HepG2 (cell line): ENCODE measurements around the gene TDRD9. TPM values are rescaled to one million over a fixed set of nuclear protein-coding genes. Genes with fewer than 3 reads are reported as not detected.

ENCODE experiments used
- AHDC1 ChIP-seq: sonication (generic); formaldehyde crosslinking; IDR thresholded peaks from 2 replicates; pipeline ENCODE4 v1.5.1; 2020; ENCODE audit warnings: mild to moderate bottlenecking, missing genetic modification reagents, borderline replicate concordance
- ATF5 ChIP-seq: sonication (generic); formaldehyde crosslinking; IDR thresholded peaks from 2 replicates; pipeline ENCODE4 v1.4.0; 2020; ENCODE audit warnings: mild to moderate bottlenecking, low read depth, missing genetic modification reagents
- CEBPG ChIP-seq: IDR thresholded peaks from 2 replicates; pipeline ENCODE4 v1.6.1; 2016
- CHCHD3 ChIP-seq: sonication (generic); formaldehyde crosslinking; IDR thresholded peaks from 2 replicates; pipeline ENCODE4 v1.8.0; 2022; ENCODE audit warnings: mild to moderate bottlenecking, missing genetic modification reagents, moderate library complexity
- ESRRA ChIP-seq: sonication (generic); formaldehyde crosslinking; IDR thresholded peaks from 2 replicates; pipeline ENCODE4 v1.5.1; 2020; ENCODE audit warnings: mild to moderate bottlenecking, low read depth, missing genetic modification reagents
- GLI4 ChIP-seq: sonication (generic); formaldehyde crosslinking; IDR thresholded peaks from 2 replicates; pipeline ENCODE4 v1.5.1; 2020; ENCODE audit warnings: missing genetic modification reagents, mild to moderate bottlenecking, moderate library complexity, borderline replicate concordance
- HOXA7 ChIP-seq: sonication (generic); formaldehyde crosslinking; IDR thresholded peaks from 2 replicates; pipeline ENCODE4 v1.8.1; 2022; ENCODE audit warnings: mild to moderate bottlenecking, missing genetic modification reagents, moderate library complexity
- NCOA5 ChIP-seq: sonication (generic); formaldehyde crosslinking; IDR thresholded peaks from 2 replicates; pipeline ENCODE4 v1.4.0; 2020; ENCODE audit warnings: missing genetic modification reagents
- PCBP2 ChIP-seq: fragments of 200-400 bp; formaldehyde crosslinking; optimal IDR thresholded peaks from 2 replicates; pipeline ENCODE3; 2018; ENCODE audit warnings: low read length, low read depth; ENCODE audit not compliant: poor library complexity, severe bottlenecking
- SATB2 ChIP-seq: sonication (generic); formaldehyde crosslinking; IDR thresholded peaks from 2 replicates; pipeline ENCODE4 v1.5.0; 2020; ENCODE audit warnings: missing genetic modification reagents
- SIX4 ChIP-seq: sonication (generic); formaldehyde crosslinking; IDR thresholded peaks from 2 replicates; pipeline ENCODE4 v1.4.0; 2020; ENCODE audit warnings: missing genetic modification reagents
- SPEN ChIP-seq: sonication (generic); formaldehyde crosslinking; IDR thresholded peaks from 2 replicates; pipeline ENCODE4 v1.5.1; 2020; ENCODE audit warnings: low read depth, mild to moderate bottlenecking, missing genetic modification reagents
- TSC22D2 ChIP-seq: sonication (generic); formaldehyde crosslinking; IDR thresholded peaks from 2 replicates; pipeline ENCODE4 v1.5.1; 2020; ENCODE audit warnings: missing genetic modification reagents, mild to moderate bottlenecking, borderline replicate concordance
- ZBTB3 ChIP-seq: sonication (generic); formaldehyde crosslinking; IDR thresholded peaks from 2 replicates; pipeline ENCODE4 v1.4.0; 2020; ENCODE audit warnings: low read depth, mild to moderate bottlenecking, moderate library complexity, missing genetic modification reagents, borderline replicate concordance
- ZBTB44 ChIP-seq: sonication (generic); formaldehyde crosslinking; IDR thresholded peaks from 2 replicates; pipeline ENCODE4 v1.4.0; 2020; ENCODE audit warnings: missing genetic modification reagents
- ZNF12 ChIP-seq: sonication (generic); formaldehyde crosslinking; IDR thresholded peaks from 2 replicates; pipeline ENCODE4 v1.5.0; 2020; ENCODE audit warnings: missing genetic modification reagents
- ZNF564 ChIP-seq: sonication (generic); formaldehyde crosslinking; IDR thresholded peaks from 2 replicates; pipeline ENCODE4 v1.8.1; 2023; ENCODE audit warnings: mild to moderate bottlenecking, missing genetic modification reagents
- ZNF670 ChIP-seq: sonication (generic); formaldehyde crosslinking; IDR thresholded peaks from 2 replicates; pipeline ENCODE4 v1.8.0; 2022; ENCODE audit warnings: mild to moderate bottlenecking, missing genetic modification reagents, borderline replicate concordance
- ZNF720 ChIP-seq: sonication (generic); formaldehyde crosslinking; IDR thresholded peaks from 2 replicates; pipeline ENCODE4 v1.4.0; 2020; ENCODE audit warnings: missing genetic modification reagents
- polyA plus RNA-seq, 8 experiments: library from polyadenylated mRNA; depleted of rRNA in 3 of 8; stranded (reverse) in 7 of 8; unstranded in 1 of 8; fragments of >200 nt; fragmentation: Illumina TruSeq in 4 of 8; extraction: Trizol in 4 of 8; gene quantifications; 2 replicates each; pipeline versions ENCODE4 v1.2.1 to v1.2.3, GENCODE V29; 2011 to 2016; ENCODE audit warnings: low read depth in 4 of 8, missing spikeins in 1 of 8, mixed read lengths in 1 of 8; ENCODE audit not compliant: insufficient read depth in 1 of 8
- total RNA-seq, 5 experiments: library from RNA; depleted of rRNA; stranded (reverse); fragments of >200 nt; fragmentation: Illumina TruSeq; extraction: Trizol; gene quantifications; 2 replicates each; pipeline ENCODE4 v1.2.3, GENCODE V29; 2016; ENCODE audit warnings: low read depth in 1 of 5

TDRD9 gene
- total and polyA plus RNA-seq, 2 of the 13 experiments (the other 11 are each of a cell fraction or from before 2014, with no cell fraction given), result not detected

- TF ChIP-seq SPEN (CRISPR knock-in tag) (peak; percentile 98), ZBTB44 (CRISPR knock-in tag) (0 out of 2 replicates have a peak, but pooled peaks have one; percentile 68), CHCHD3 (CRISPR knock-in tag) (no peak; the same call in 1 of the 2 replicates), GLI4 (CRISPR knock-in tag) (no peak), PCBP2 (no peak), ZNF670 (CRISPR knock-in tag) (peak; percentile 92; the same call in 1 of the 2 replicates), ZNF12 (CRISPR knock-in tag) (no peak), SATB2 (CRISPR knock-in tag) (0 out of 2 replicates have a peak, but pooled peaks have one; percentile 54), TSC22D2 (CRISPR knock-in tag) (peak; percentile 35; the same call in 1 of the 2 replicates), NCOA5 (CRISPR knock-in tag) (no peak), ESRRA (peak; percentile 69; the same call in 1 of the 2 replicates), ZNF720 (no peak), HOXA7 (no peak), ZBTB3 (no peak; the same call in 1 of the 2 replicates), AHDC1 (CRISPR knock-in tag) (no peak), ZNF564 (CRISPR knock-in tag) (no peak), SIX4 (CRISPR knock-in tag) (no peak), CEBPG (CRISPR knock-in tag) (peak; percentile 35; the same call in 1 of the 2 replicates), ATF5 (CRISPR knock-in tag) (no peak)
Measured at GRCh38 chr14:103920981-103921854, 7.0 kb upstream of the TDRD9 start (continued).
